HG03045 (cell line): ENCODE measurements around the gene PAQR5.
"Not testable (repeated sequence)": the region's sequence is repeated elsewhere in the genome, so short reads cannot be mapped to it uniquely, and the experiment has no call there.

Source experiments
- ATAC-seq: cut with Tn5 transposase; IDR thresholded peaks from one replicate; pipeline ENCODE4 v1.9.1; 2021; ENCODE audit warnings: mild to moderate bottlenecking, moderate library complexity; ENCODE audit not compliant: unreplicated experiment

Gene PAQR5

GRCh38 chr15:69314736-69315135 is 16.0 kb downstream of the PAQR5 start:
- ATAC-seq = no peak

DNA sequence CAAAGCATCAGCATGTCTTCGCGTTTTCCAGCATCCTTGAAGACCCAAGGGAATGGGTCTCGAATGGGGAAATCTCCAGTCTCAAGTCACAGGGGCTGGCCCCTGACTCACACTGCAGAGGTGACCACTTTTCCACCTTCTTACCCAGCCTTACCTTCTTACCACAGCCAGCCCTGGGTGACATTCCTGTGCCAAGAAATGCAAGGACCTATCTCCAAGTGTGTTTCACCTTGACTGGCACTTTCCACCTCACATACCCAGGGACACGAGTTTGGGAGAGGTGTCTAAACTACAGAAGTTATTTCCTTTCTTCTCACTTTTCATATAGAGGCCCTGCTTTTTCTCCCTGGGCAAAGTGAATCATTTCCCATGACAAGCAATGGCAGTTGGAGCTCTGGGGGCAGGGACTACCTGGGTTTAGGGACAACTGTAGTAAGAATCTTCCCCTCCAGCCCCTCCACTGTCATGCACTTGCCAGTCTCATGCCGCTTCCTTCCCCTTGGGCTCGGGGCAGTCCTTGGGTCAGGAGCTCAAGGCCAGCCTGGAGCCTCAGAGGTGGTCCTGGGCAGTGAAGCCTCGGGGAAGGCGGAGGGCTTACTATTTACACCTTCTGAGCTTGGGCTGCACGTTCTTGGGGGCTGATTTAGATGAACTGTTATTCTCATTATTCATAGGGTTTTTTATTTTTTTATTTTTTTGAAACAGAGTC is 16.8 kb downstream of the PAQR5 start:
- no peak for ATAC-seq

GRCh38 chr15:69316291-69316690 is 17.6 kb downstream of the PAQR5 start:
- no peak for ATAC-seq

- ATAC-seq = no peak
These were observed 18.7 kb downstream of the PAQR5 start for GRCh38 chr15:69317392-69317841.

GRCh38 chr15:69318033-69318432 is 19.3 kb downstream of the PAQR5 start:
- ATAC-seq = no peak

DNA sequence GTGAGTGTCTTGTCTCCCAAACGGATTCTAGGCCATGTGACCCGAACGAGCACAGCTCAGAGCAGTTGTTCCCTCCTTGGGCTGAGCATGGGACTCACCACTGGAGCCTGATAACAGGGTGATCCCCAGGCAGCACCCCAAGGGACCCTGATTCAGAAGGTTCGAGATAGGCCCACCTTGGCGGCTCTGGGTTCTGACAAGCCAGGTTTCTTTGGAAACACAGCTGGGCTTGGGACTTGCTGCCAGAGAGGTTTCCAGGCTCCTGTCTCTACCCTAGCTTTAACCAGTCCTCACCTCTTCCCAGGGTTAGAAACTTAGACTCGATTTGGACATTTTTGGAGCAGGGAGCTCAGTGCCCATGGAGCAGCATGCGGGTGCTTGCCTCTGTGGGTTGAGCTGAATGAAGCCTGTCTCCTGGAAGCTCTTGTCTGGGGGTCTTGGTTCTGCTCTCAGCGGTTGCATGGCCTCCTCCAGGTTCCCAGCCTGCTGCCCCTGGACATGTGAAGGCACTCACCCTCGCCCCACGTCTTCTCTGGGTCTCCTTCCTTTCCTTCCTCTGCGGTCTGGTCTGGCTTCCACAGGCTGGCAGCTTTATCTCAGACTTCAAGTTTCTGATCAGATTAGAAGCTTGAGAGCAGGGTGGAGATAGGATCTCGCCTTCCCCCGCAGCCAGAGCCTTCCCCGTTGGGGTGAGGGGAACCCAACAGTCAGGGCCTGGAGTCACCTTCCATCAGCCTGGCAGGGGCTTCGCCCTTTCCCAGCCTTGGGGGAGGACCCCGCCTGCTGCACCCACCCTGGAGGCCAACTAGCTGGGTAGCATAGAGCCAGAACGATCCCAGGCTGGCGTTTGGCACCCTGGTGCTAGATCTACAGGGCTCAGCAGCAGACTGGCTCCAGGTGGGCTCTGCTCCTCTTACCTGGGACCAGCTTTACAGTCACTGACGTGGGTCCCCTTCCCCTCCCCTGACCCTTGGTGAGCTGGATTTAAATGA is 21.0 kb downstream of the PAQR5 start:
- ATAC-seq = no peak

- ATAC-seq = no peak
These were observed 22.4 kb downstream of the PAQR5 start for GRCh38 chr15:69320977-69321554.

- ATAC-seq = no peak
These were observed 25.2 kb downstream of the PAQR5 start for GRCh38 chr15:69323893-69324430.

- no peak for ATAC-seq
These were observed 25.9 kb downstream of the PAQR5 start for GRCh38 chr15:69324565-69324964.

GRCh38 chr15:69325456-69325971 is 26.8 kb downstream of the PAQR5 start:
- ATAC-seq = no peak

- ATAC-seq = no peak
These were observed 29.4 kb downstream of the PAQR5 start for GRCh38 chr15:69328080-69328479.

GRCh38 chr15:69328739-69329138 is 30.0 kb downstream of the PAQR5 start:
- no peak for ATAC-seq

DNA sequence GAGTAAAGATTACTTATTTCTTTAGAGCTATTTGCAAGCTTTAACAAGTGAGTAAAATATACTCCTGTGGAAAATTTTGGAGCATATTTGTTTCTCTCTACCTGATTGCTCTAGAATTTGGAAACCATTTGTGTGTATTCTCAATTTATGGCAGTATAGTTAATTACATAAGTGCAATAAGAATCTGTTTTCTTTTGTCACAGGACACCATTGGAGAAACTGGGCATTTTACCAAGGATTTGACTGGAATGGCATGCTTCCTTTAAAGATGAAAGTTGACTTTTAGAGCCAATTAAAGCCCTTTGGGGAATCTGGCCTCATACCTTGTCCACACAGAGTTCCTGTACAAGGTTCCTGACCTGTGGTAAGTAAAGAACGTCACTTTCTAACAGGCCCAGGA is 38.4 kb downstream of the PAQR5 start:
- no peak for ATAC-seq

DNA sequence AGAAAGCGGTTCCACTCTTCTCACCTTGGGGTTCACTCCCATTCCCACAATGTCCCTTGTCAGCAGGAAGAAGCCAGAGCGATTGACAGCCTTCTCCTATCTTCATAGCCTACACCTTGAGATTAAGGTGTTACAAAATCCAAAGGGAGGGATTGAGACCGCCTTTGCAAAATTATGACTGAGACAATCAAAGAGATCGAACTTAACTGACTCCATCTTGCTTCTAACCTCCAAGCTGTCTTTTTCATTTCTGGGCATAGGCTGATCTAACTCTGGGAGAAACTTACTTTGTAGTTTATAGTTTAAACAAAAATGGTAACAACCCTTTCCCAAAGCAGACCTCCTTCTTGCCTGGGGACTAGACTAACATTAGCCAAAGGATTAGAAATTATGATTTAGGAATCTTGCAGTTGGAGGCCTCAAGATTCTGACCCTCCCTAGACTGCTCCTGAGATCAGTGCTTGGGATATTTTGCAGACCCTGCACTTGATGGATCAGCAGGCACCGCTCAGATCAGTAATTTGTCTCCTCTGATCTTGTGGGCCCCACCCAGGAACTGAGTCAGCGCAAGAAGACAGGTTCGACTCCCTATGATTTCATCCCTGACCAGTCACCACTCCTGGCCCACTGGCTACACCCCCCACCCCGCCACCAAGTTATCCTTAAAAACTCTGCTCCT is 40.0 kb downstream of the PAQR5 start:
- no peak for ATAC-seq

DNA sequence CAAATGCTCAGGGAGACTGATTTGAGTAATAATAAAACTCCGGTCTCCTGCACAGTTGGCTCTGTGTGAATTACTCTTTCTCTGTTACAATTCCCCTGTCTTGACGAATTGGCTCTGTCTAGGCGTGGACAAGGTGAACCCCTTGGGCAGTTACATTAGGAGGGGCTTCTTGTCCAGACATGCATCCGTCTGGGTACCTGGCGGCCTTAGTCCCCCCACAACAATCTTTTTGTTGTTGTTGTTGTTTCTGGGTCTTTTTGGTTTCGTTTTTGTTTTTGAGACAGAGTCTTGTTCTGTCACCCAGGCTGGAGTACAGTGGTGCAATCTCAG is 40.5 kb downstream of the PAQR5 start:
- not testable (repeated sequence) for ATAC-seq

GRCh38 chr15:69340243-69340900 is 41.7 kb downstream of the PAQR5 start:
- ATAC-seq = no peak

- no peak for ATAC-seq
These were observed 42.6 kb downstream of the PAQR5 start for GRCh38 chr15:69341356-69341755.

- no peak for ATAC-seq
These were observed 43.9 kb downstream of the PAQR5 start for GRCh38 chr15:69342460-69343076.

GRCh38 chr15:69343133-69343532 is 44.4 kb downstream of the PAQR5 start:
- ATAC-seq = no peak

DNA sequence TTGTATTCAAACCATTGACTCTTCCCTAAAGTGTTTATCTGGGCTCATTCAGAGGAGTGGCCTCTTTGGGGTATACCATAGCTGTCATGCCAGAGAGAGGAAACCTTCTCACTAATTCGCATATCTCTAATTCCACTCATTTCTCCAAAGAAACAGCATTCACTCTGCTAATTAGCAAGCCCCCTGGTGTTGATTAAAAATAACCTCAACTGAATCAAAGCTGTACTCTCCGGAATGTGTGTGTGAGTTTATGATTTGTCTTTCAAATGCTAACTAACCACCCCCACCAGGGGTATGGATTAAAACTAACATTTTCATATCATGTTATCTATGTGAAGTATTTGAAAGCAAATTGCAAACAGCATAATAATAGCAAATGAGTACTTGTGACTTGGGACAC is 45.5 kb downstream of the PAQR5 start:
- no peak for ATAC-seq
